Heart left ventricle (tissue), 16 donors: ENCODE results near the gene KCNK15. TPM values are rescaled to one million over a fixed set of nuclear protein-coding genes. Genes with fewer than 3 reads are reported as not detected.

Experiments
- ATAC-seq, 4 donors: fragments of 200-7000 bp; cut with Tn5 transposase; one replicate each; pipeline ENCODE4 v1.9.1; 2020 to 2022; ENCODE audit warnings: moderate library complexity in 4 of 4, mild to moderate bottlenecking in 3 of 4, moderate number of reproducible peaks in 1 of 4
- DNase-seq, 5 donors: peaks; one replicate each; pipeline ENCODE4 v3.0.0-alpha.2; 2020
- H3K27ac ChIP-seq, 12 donors: fragments of 200-600 bp; sonication (generic) in 4 of 12; one replicate each; pipeline versions ENCODE4 v1.5.0 to v1.8.0; 2016 to 2022; ENCODE audit warnings: mild to moderate bottlenecking in 2 of 12
- H3K27me3 ChIP-seq, 9 donors: fragments of 200-600 bp; sonication (generic) in 2 of 9; one replicate each; pipeline versions ENCODE4 v1.5.1 to v1.8.0; 2016 to 2022; ENCODE audit warnings: mild to moderate bottlenecking in 3 of 9
- H3K36me3 ChIP-seq, 9 donors: fragments of 200-600 bp; sonication (generic) in 2 of 9; one replicate each; pipeline versions ENCODE4 v1.5.0 to v1.8.0; 2018 to 2022; ENCODE audit warnings: mild to moderate bottlenecking in 2 of 9
- H3K4me1 ChIP-seq, 12 donors: fragments of 200-600 bp; sonication (generic) in 4 of 12; one replicate each; pipeline versions ENCODE4 v1.5.0 to v1.8.0; 2016 to 2022; ENCODE audit warnings: mild to moderate bottlenecking in 3 of 12
- H3K4me3 ChIP-seq, 12 donors: fragments of 200-600 bp; sonication (generic) in 4 of 12; one replicate each; pipeline versions ENCODE4 v1.5.0 to v1.8.0; 2017 to 2022; ENCODE audit warnings: mild to moderate bottlenecking in 9 of 12, moderate library complexity in 4 of 12
- H3K9me3 ChIP-seq, 12 donors: fragments of 200-600 bp; sonication (generic) in 4 of 12; one replicate each; pipeline versions ENCODE4 v1.5.0 to v1.8.0; 2016 to 2022; ENCODE audit warnings: mild to moderate bottlenecking in 1 of 12
- POLR2A ChIP-seq, 2 donors: fragments of 450-650 bp; IDR thresholded peaks; one replicate each; pipeline ENCODE4 v1.6.1; 2017; ENCODE audit warnings: antibody characterized with exemption in 2 of 2, mild to moderate bottlenecking in 2 of 2, moderate library complexity in 2 of 2
- WGBS, 4 donors: extraction: QIAGEN DNeasy Blood & Tissue Kit in 2 of 4; methylation state at CpG; one replicate each; pipeline versions ENCODE4 v1.1.5 to v1.1.7; 2013 to 2018; 5-methylcytosine and 5-hydroxymethylcytosine counted together
- intact Hi-C, 10 donors: fragments of 100-400 bp; cut with DNase I; formaldehyde crosslinking; loops; one replicate each; pipeline versions ENCODE4 v1.11.1 to v1.14.2; 2022
- polyA plus RNA-seq, 2 donors: library from polyadenylated mRNA; stranded (reverse); fragments of 200-250 nt; gene quantifications; one replicate each; pipeline ENCODE4 v1.2.3, GENCODE V29; 2013
- total RNA-seq, 9 donors: library from RNA; depleted of rRNA in 2 of 9; stranded (reverse); fragments of >200 nt in 2 of 9; fragmentation: NEBNext Ultra II Directional in 3 of 9; extraction: Animal tissue kit (Norgen Biotek cat#: 25700) in 3 of 9; gene quantifications; one replicate each; pipeline versions ENCODE4 v1.1.0 to v1.2.4, GENCODE V29; 2016 to 2023
- TF ChIP-seq, protein P1 (sequence below), 12 donors: fragments of 200-600 bp; sonication (generic) in 4 of 12; IDR thresholded peaks; one replicate each; pipeline versions ENCODE4 v1.5.0 to v1.8.0; 2018 to 2022; ENCODE audit warnings: antibody characterized with exemption in 12 of 12, mild to moderate bottlenecking in 5 of 12
- donor health status: ischemic (EF 13 %, LVEDD 7.1; RV severe dilation, severe dysfunction).
- donor health status: healthy with polysubstance abuse.
- donor health status: DM: no; HTN: yes; CAD: no.
- donor health status: DM: no; HTN: no; CAD: no.
- donor health status: ischemic (EF 25% LVEDD 6.9; RV normal size, moderate dysfunction).
- donor health status: ischemic (EF 25% LVEDD 5.7; RV mildly dilated, moderate dysfunction).
- donor health status: healthy.
- donor health status: DM: yes; HTN: yes; CAD: no.
- donor health status: ischemic (EF 35%, LVEDD 5.7; RV mildly dilated, moderate dysfunction).
- donor health status: nonischemic (EF 11% LVEDD 7.7; RV severe dilation, severe dysfunction).
- donor health status: DM: yes; HTN: yes; CAD: no.
- donor health status: PGD.
- donor health status: ischemic (EF 29% LVEDD 5.4; RV normal size, mild dysfunction).
- donor health status: nonischemic (EF 23%, LVEDD 6.1; RV moderate dilation, normal function).

Gene KCNK15
- total and polyA plus RNA-seq, 11 donors, result 0.12 to 2.2 (median 0.33) TPM

DNA sequence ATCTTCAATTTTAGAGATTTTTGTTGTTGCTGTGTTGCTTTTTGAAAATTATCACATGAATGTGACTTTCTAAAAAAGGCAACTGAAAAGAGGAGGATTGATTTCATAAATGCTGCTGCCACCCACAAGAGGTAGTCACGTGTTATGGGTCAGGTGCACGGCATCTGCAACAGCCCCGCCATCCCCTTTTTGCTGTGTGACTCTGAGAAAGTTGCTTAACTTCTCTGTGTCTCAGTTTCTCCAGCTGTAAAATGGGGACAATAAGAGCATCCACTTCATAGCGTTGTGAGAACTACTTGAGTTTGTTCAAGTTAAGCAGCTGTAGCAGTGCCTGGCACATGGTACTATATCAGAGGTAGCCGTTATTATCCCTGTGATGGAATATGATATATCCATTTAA, 19.8 kb upstream of the KCNK15 start:
- no peak overlapping the region for H3K27ac ChIP-seq

DNA sequence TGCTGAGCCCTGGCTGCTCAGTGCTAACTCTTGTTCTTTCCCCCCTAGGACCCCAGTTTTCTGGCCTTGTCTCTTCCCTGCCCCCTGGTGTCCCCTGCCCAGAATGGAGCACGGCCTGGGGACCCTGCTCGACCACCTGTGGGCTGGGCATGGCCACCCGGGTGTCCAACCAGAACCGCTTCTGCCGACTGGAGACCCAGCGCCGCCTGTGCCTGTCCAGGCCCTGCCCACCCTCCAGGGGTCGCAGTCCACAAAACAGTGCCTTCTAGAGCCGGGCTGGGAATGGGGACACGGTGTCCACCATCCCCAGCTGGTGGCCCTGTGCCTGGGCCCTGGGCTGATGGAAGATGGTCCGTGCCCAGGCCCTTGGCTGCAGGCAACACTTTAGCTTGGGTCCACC, 18.6 kb upstream of the KCNK15 start:
- ATAC-seq (no peak), DNase-seq (no peak)
- H3K4me1 ChIP-seq, result peaks cover 0 to 28% (median 9%) of the 10 kb centered on the region in 12 donors
- H3K27me3 ChIP-seq, result no peaks in the 10 kb centered on the region
- H3K27ac ChIP-seq, result no peak overlapping the region
- whole genome bisulfite sequencing, 4 donors, result 83 to 92% (median 87%) methylated on average over 9 to 11 of the region's 11 CpGs
- TF ChIP-seq POLR2A (IDR thresholded peaks at IDR 0.05), result no peak
- TF ChIP-seq, protein P1, sequence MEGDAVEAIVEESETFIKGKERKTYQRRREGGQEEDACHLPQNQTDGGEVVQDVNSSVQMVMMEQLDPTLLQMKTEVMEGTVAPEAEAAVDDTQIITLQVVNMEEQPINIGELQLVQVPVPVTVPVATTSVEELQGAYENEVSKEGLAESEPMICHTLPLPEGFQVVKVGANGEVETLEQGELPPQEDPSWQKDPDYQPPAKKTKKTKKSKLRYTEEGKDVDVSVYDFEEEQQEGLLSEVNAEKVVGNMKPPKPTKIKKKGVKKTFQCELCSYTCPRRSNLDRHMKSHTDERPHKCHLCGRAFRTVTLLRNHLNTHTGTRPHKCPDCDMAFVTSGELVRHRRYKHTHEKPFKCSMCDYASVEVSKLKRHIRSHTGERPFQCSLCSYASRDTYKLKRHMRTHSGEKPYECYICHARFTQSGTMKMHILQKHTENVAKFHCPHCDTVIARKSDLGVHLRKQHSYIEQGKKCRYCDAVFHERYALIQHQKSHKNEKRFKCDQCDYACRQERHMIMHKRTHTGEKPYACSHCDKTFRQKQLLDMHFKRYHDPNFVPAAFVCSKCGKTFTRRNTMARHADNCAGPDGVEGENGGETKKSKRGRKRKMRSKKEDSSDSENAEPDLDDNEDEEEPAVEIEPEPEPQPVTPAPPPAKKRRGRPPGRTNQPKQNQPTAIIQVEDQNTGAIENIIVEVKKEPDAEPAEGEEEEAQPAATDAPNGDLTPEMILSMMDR (IDR thresholded peaks at IDR 0.05), result no peak
- no peaks in the 10 kb centered on the region for H3K36me3 ChIP-seq
- intact Hi-C loops, result no loop called here
- H3K9me3 ChIP-seq, result no peaks in the 10 kb centered on the region
- no peak overlapping the region for H3K4me3 ChIP-seq

More for the DNA sequence above, 19.8 kb upstream of the KCNK15 start:
- no peak for TF ChIP-seq POLR2A (IDR thresholded peaks at IDR 0.05)
- TF ChIP-seq, protein P1 (IDR thresholded peaks at IDR 0.05), result no peak
- 72 to 86% (median 76%) methylated on average over 5 of the region's 5 CpGs for WGBS, 4 donors
- no peaks in the 10 kb centered on the region for H3K9me3 ChIP-seq
- no peak for DNase-seq
- H3K36me3 ChIP-seq, result no peaks in the 10 kb centered on the region
- H3K27me3 ChIP-seq, result no peaks in the 10 kb centered on the region
- H3K4me1 ChIP-seq, result peaks cover 0 to 26% (median 9%) of the 10 kb centered on the region in 12 donors
- no peak overlapping the region for H3K4me3 ChIP-seq
- intact Hi-C loops, result no loop called here
- ATAC-seq, result no peak

DNA sequence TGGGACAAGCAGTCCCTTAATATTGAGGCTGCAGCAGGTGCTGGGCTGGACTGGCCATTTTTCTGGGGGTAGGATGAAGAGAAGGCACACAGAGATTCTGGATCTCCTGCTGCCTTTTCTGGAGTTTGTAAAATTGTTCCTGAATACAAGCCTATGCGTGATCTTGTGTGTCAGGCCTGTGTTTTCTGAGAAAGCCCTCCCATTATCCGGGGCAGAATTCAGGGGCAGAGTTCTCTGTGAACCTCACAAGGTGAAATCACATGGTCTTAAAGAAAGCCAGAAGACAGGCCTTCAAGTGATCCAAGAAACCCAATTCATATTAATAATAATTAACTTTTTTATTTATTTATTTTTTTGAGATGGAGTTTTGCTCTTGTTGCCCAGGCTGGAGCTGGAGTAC, 18.0 kb upstream of the KCNK15 start:
- no peak overlapping the region for H3K4me3 ChIP-seq
- 90 to 93% (median 91%) methylated on average over 2 of the region's 2 CpGs for WGBS, 4 donors
- DNase-seq, result no peak
- H3K36me3 ChIP-seq, result no peaks in the 10 kb centered on the region
- no peaks in the 10 kb centered on the region for H3K27me3 ChIP-seq
- H3K4me1 ChIP-seq, result peaks cover 0 to 31% (median 9%) of the 10 kb centered on the region in 12 donors
- H3K27ac ChIP-seq, result no peak overlapping the region
- intact Hi-C loops, result loop anchor here in 1 of 10 donors (2.0 kb wide), 1 partner anchor 35 kb away; no protein-coding TSS in a partner anchor
- TF ChIP-seq POLR2A (IDR thresholded peaks at IDR 0.05), result no peak
- TF ChIP-seq, protein P1 (IDR thresholded peaks at IDR 0.05), result no peak
- no peak for ATAC-seq
- no peaks in the 10 kb centered on the region for H3K9me3 ChIP-seq

DNA sequence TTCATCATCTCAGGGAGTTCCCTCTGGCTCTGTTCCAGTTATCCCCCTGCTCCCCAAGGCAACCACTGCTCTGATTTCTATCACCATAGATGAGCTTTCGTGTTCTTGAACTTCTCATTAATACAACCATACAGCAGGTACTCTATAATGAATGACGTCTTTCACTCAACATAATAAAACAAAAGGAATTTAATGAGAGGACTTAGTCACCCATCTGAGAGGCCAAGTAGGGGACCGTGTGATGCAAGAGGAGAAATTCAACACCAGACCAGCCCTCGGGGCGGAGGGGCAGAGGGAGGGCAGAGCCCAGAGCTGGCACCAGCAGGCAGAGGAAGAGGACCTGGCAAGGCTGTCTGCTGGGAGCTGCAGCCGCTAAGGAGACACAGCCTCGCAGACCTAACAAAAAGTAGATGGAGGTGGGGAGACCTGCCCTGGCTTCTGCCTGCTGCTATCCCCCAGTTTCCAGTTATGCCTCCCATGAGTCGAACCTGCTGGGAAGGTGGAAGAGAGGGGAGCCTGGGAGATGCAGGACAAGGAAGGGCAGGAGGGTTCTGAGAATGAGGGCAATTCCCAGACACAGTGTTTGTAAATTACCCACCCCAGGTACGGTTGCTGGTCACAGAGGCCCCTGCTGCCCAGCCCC, 16.7 kb upstream of the KCNK15 start:
- H3K27me3 ChIP-seq, result no peaks in the 10 kb centered on the region
- H3K9me3 ChIP-seq, result no peaks in the 10 kb centered on the region
- peak; percentile 78 to 91 (median 90) for ATAC-seq
- peak overlapping the region in 11 of 12 donors; percentile 21 to 66 (median 58) for H3K27ac ChIP-seq
- WGBS, 4 donors, result 19 to 35% (median 26%) methylated on average over 9 of the region's 9 CpGs
- peak in 1 of 2 donors; percentile 46 for TF ChIP-seq POLR2A (IDR thresholded peaks at IDR 0.05)
- TF ChIP-seq, protein P1 (IDR thresholded peaks at IDR 0.05), result no peak
- H3K4me3 ChIP-seq, result no peak overlapping the region
- peak; percentile 69 to 86 (median 78) for DNase-seq
- H3K36me3 ChIP-seq, result no peaks in the 10 kb centered on the region
- intact Hi-C loops, result loop anchor here in 1 of 10 donors (2.0 kb wide), 1 partner anchor 36 kb away; no protein-coding TSS in a partner anchor
- H3K4me1 ChIP-seq, result peaks cover 0 to 34% (median 9%) of the 10 kb centered on the region in 12 donors
